Measurements from ENCODE around the gene RAN. TPM values are rescaled to one million over a fixed set of nuclear protein-coding genes. Genes with fewer than 3 reads are reported as not detected.

The RAN gene
- 468 and 488 TPM in 2 replicates for total RNA-seq

GRCh38 chr12:130871286-130872178 lies at the start of gene RAN:
RAN (plus strand) TSS chr12:130872066; CDS start chr12:130872594, 528 bp downstream.

DNA sequence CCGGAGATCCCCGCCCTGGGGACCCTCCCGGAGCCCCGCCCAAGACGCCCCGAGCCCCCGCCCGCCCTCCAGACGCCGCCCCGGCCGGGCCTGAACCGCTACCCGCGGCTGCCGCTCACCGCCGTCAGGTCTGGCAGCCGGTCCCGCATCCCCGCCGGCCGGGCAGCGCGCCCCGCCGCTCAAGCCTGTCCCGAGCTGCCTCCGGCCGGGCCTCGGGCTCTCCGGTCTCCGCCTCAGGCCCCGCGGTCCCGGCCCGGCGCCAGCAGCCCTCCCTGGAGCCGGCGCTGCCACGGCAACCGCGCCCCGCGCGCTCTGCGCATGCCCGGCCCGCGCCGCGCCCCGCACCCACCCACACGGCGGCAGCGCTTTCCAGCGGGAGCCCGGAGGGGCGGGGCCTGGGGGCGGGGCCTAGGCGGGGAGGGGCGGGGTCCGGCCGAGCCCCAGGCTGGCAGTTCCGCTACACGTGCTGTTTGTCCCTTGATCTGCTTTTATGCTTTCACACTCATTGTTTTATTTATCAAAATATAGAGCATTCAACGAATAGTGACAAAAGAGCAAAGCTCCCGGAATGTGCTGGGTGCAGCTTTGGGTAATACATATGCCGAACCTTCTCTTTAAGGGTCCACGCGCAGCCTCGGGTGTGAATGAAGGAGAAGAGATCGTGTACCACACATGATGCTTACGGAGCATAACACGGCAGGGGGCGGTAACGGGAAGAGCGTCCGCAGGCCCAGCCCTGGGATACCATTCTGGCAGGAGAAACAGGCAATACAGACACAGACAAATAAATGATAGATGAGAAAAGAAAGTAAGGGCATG lies 32.7 kb upstream of the RAN start, which contains the start of gene STX2:
TSS of gene STX2 (minus strand) at position 300 of the 819 bp plus-strand sequence. CDS start at position 149, 151 bp downstream.

Small RNAs within 50 kb of the gene (small RNA-seq; reads per million reads assigned to genes)
- not detected for gene RF00019
- gene RNU6-1077P, result not detected

Other genes starting within 250 kb of the RAN start
- 0.86 and 0.91 TPM in 2 replicates for gene RIMBP2, start 155.8 kb upstream of the RAN start, total RNA-seq
- gene STX2, start 32.8 kb upstream of the RAN start, total RNA-seq, result 48.5 and 55.7 TPM in 2 replicates
- gene ADGRD1, start 81.8 kb downstream of the RAN start, total RNA-seq, result 1.7 and 1.8 TPM in 2 replicates

All from articular chondrocyte of knee joint (primary cell).